ENCODE measurements around the gene IKZF1.

The IKZF1 gene

GRCh38 chr7:50306494-50307367 is 2.2 kb downstream of the IKZF1 start:
- H3K4me3 ChIP-seq (ENCODE audit: control insufficient read depth, low read depth, low read length), result no peak overlapping the region
- DNase-seq (ENCODE audit: low read depth), result no peak
- no peak for TF ChIP-seq CTCF (conservative IDR thresholded peaks at IDR 0.05; ENCODE audit: control insufficient read depth, insufficient read depth, low read depth, low read length)

- no peak overlapping the region for H3K4me3 ChIP-seq (ENCODE audit: control insufficient read depth, low read depth, low read length)
- no peak for TF ChIP-seq CTCF (conservative IDR thresholded peaks at IDR 0.05; ENCODE audit: control insufficient read depth, insufficient read depth, low read depth, low read length)
- DNase-seq (ENCODE audit: low read depth), result no peak
Measured at GRCh38 chr7:50307368-50308032, 3.0 kb downstream of the IKZF1 start.

- H3K4me3 ChIP-seq (ENCODE audit: control insufficient read depth, low read depth, low read length), result no peak overlapping the region
- no peak for TF ChIP-seq CTCF (conservative IDR thresholded peaks at IDR 0.05; ENCODE audit: control insufficient read depth, insufficient read depth, low read depth, low read length)
- no peak for DNase-seq (ENCODE audit: low read depth)
Measured at GRCh38 chr7:50308203-50308531, 3.7 kb downstream of the IKZF1 start.

- no peak for TF ChIP-seq CTCF (conservative IDR thresholded peaks at IDR 0.05; ENCODE audit: control insufficient read depth, insufficient read depth, low read depth, low read length)
- no peak for DNase-seq (ENCODE audit: low read depth)
- H3K4me3 ChIP-seq (ENCODE audit: control insufficient read depth, low read depth, low read length), result no peak overlapping the region
Measured at GRCh38 chr7:50308532-50309385, 4.2 kb downstream of the IKZF1 start.

GRCh38 chr7:50309721-50310120 is 5.2 kb downstream of the IKZF1 start:
- no peak overlapping the region for H3K4me3 ChIP-seq (ENCODE audit: control insufficient read depth, low read depth, low read length)
- DNase-seq (ENCODE audit: low read depth), result no peak
- no peak for TF ChIP-seq CTCF (conservative IDR thresholded peaks at IDR 0.05; ENCODE audit: control insufficient read depth, insufficient read depth, low read depth, low read length)

GRCh38 chr7:50310361-50310760 is 5.8 kb downstream of the IKZF1 start:
- no peak overlapping the region for H3K4me3 ChIP-seq (ENCODE audit: control insufficient read depth, low read depth, low read length)
- DNase-seq (ENCODE audit: low read depth), result no peak
- no peak for TF ChIP-seq CTCF (conservative IDR thresholded peaks at IDR 0.05; ENCODE audit: control insufficient read depth, insufficient read depth, low read depth, low read length)
